Measurements from ENCODE around the gene DIS3L2.

DIS3L2 gene

DNA sequence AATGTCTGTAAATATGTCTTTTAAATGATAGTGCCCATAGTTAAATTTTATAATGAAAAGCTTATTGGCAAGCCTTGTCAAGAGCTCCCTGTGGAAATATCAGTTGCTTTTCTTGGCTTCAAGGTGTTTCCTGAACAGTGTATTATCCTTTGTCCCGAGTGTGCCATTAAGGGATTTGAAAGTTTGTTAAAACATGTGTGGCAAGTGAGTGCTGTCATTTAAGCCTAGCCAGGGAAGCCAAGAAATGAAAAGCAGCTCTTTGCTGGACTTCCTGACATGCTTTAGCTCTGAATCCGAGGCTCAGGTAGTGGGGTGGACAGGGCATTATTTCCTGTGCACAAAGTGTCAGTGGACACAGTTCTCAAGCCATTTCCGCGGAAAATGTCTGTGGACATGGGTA, 111.5 kb downstream of the DIS3L2 start:
- Histone ChIP-seq H3K4me2 (ENCODE audit: insufficient read depth, low read length, poor library complexity, severe bottlenecking) (no peak overlapping the region), H2BK12ac (ENCODE audit: low read length) (no peak overlapping the region), H3K27me3 (ENCODE audit: control insufficient read depth in 3 of 3, insufficient read depth in 3 of 3, low read depth in 1 of 3, low read length in 3 of 3) (no peaks in the 10 kb centered on the region), H3K23ac (ENCODE audit: low read depth, low read length, poor library complexity) (no peak overlapping the region), H3K4me1 (ENCODE audit: control insufficient read depth in 2 of 2, insufficient read depth in 1 of 2, low read depth in 1 of 2, low read length in 2 of 2) (peaks cover 0 to 2% of the 10 kb centered on the region in 2 donors), H3K18ac (ENCODE audit: low read length) (no peak overlapping the region), H3K4ac (ENCODE audit: low read length) (no peak overlapping the region), H3K4me3 (ENCODE audit: low read length in 2 of 2) (no peak overlapping the region), H3K27ac (replicated peaks; ENCODE audit: low read length) (no peak overlapping the region), H2AFZ (ENCODE audit: low read length) (no peak overlapping the region), H3K9ac (ENCODE audit: low read depth, low read length, poor library complexity) (no peak overlapping the region), H3K9me3 (replicated peaks in 1 of 2; ENCODE audit: control insufficient read depth in 2 of 2, insufficient read depth in 1 of 2, low read depth in 1 of 2, low read length in 2 of 2) (no peaks in the 10 kb centered on the region), H4K8ac (ENCODE audit: low read depth, low read length) (no peak overlapping the region), H2BK15ac (ENCODE audit: low read length) (no peak overlapping the region), H3K36me3 (replicated peaks in 1 of 2; ENCODE audit: control insufficient read depth in 2 of 2, insufficient read depth in 2 of 2, low read length in 2 of 2) (no peaks in the 10 kb centered on the region), H2AK5ac (ENCODE audit: low read depth, low read length) (no peak overlapping the region), H3K79me1 (ENCODE audit: low read depth, low read length) (no peaks in the 10 kb centered on the region), H4K91ac (ENCODE audit: low read depth, low read length, poor library complexity) (no peak overlapping the region), H3K14ac (ENCODE audit: low read length) (no peak overlapping the region), H2BK120ac (ENCODE audit: low read depth, low read length) (no peak overlapping the region), H2BK5ac (ENCODE audit: low read length) (no peak overlapping the region)
- DNase-seq (ENCODE audit: low spot score): no peak
- WGBS, 2 donors (ENCODE audit: extremely low coverage in 2 of 2, insufficient read length in 2 of 2, insufficient replicate concordance in 1 of 2): no CpG with 5 or more reads among the region's 4 CpGs

DNA sequence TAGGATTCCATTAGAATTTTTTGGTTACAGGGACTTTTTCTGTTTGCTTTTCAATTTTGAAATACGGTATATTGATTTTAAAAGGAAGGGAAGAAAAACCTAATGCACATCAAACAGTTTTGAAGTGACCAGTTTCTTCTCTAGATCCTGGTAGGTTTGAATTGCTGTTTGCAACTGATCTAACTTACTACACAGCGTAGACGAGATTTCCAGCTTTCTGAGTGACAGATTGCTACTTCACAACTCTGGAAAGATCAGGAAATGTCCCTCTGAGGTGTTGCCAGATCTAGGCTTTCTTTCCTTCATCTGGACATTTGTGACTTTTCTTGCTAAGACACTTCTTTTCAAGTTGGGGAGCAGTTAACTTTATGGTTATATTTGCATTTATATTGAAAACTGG, 112.2 kb downstream of the DIS3L2 start:
- no peak overlapping the region for H3K18ac ChIP-seq (ENCODE audit: low read length)

DNA sequence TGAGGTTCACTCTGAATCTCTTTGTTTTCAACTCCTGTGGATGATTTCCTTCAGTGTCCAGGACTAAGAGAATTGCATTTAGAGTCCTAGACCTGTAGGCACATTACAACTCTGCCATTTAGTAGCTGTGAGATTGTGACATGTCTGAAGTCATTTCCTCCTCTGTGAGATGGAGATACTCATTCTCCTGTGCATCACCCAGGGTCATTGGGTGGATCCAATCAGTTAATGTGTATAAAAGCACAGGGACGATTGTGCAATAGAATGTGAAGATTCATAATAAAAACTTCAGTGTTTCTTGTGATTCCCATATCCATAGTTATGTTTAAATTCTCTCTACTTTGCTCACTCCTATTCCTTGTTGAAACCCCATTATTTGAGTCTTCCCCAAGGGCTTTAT, 113.6 kb downstream of the DIS3L2 start:
- Histone ChIP-seq H3K27me3 (ENCODE audit: control insufficient read depth in 3 of 3, insufficient read depth in 3 of 3, low read depth in 1 of 3, low read length in 3 of 3) (no peaks in the 10 kb centered on the region), H4K91ac (ENCODE audit: low read depth, low read length, poor library complexity) (no peak overlapping the region), H2BK12ac (ENCODE audit: low read length) (no peak overlapping the region), H3K4me3 (ENCODE audit: low read length in 2 of 2) (no peak overlapping the region), H3K27ac (replicated peaks; ENCODE audit: low read length) (no peak overlapping the region), H3K18ac (ENCODE audit: low read length) (no peak overlapping the region), H3K14ac (ENCODE audit: low read length) (no peak overlapping the region), H3K36me3 (replicated peaks in 1 of 2; ENCODE audit: control insufficient read depth in 2 of 2, insufficient read depth in 2 of 2, low read length in 2 of 2) (no peaks in the 10 kb centered on the region), H3K9me3 (replicated peaks in 1 of 2; ENCODE audit: control insufficient read depth in 2 of 2, insufficient read depth in 1 of 2, low read depth in 1 of 2, low read length in 2 of 2) (no peaks in the 10 kb centered on the region), H3K4me2 (ENCODE audit: insufficient read depth, low read length, poor library complexity, severe bottlenecking) (no peak overlapping the region), H3K79me1 (ENCODE audit: low read depth, low read length) (no peaks in the 10 kb centered on the region), H3K23ac (ENCODE audit: low read depth, low read length, poor library complexity) (no peak overlapping the region), H4K8ac (ENCODE audit: low read depth, low read length) (no peak overlapping the region), H3K4ac (ENCODE audit: low read length) (no peak overlapping the region), H2BK120ac (ENCODE audit: low read depth, low read length) (no peak overlapping the region), H3K4me1 (ENCODE audit: control insufficient read depth in 2 of 2, insufficient read depth in 1 of 2, low read depth in 1 of 2, low read length in 2 of 2) (peaks cover 0 to 2% of the 10 kb centered on the region in 2 donors), H2BK15ac (ENCODE audit: low read length) (no peak overlapping the region), H3K9ac (ENCODE audit: low read depth, low read length, poor library complexity) (no peak overlapping the region), H2BK5ac (ENCODE audit: low read length) (no peak overlapping the region), H2AFZ (ENCODE audit: low read length) (no peak overlapping the region), H2AK5ac (ENCODE audit: low read depth, low read length) (no peak overlapping the region)
- DNase-seq (ENCODE audit: low spot score): no peak
- no CpG with 5 or more reads among the region's 1 CpG for WGBS, 2 donors (ENCODE audit: extremely low coverage in 2 of 2, insufficient read length in 2 of 2, insufficient replicate concordance in 1 of 2)

More for the DNA sequence above, 112.2 kb downstream of the DIS3L2 start:
- H2AK5ac ChIP-seq (ENCODE audit: low read depth, low read length): no peak overlapping the region
- H3K4ac ChIP-seq (ENCODE audit: low read length): no peak overlapping the region
- no peaks in the 10 kb centered on the region for H3K9me3 ChIP-seq (replicated peaks in 1 of 2; ENCODE audit: control insufficient read depth in 2 of 2, insufficient read depth in 1 of 2, low read depth in 1 of 2, low read length in 2 of 2)
- H2AFZ ChIP-seq (ENCODE audit: low read length): no peak overlapping the region
- H3K14ac ChIP-seq (ENCODE audit: low read length): no peak overlapping the region
- H2BK120ac ChIP-seq (ENCODE audit: low read depth, low read length): no peak overlapping the region
- no peak overlapping the region for H3K23ac ChIP-seq (ENCODE audit: low read depth, low read length, poor library complexity)
- peaks cover 0 to 2% of the 10 kb centered on the region in 2 donors for H3K4me1 ChIP-seq (ENCODE audit: control insufficient read depth in 2 of 2, insufficient read depth in 1 of 2, low read depth in 1 of 2, low read length in 2 of 2)
- no peak overlapping the region for H3K27ac ChIP-seq (replicated peaks; ENCODE audit: low read length)
- no CpG with 5 or more reads among the region's 3 CpGs for WGBS, 2 donors (ENCODE audit: extremely low coverage in 2 of 2, insufficient read length in 2 of 2, insufficient replicate concordance in 1 of 2)
- no peak overlapping the region for H3K4me3 ChIP-seq (ENCODE audit: low read length in 2 of 2)
- no peaks in the 10 kb centered on the region for H3K36me3 ChIP-seq (replicated peaks in 1 of 2; ENCODE audit: control insufficient read depth in 2 of 2, insufficient read depth in 2 of 2, low read length in 2 of 2)
- H3K4me2 ChIP-seq (ENCODE audit: insufficient read depth, low read length, poor library complexity, severe bottlenecking): no peak overlapping the region
- no peak overlapping the region for H2BK12ac ChIP-seq (ENCODE audit: low read length)
- no peaks in the 10 kb centered on the region for H3K27me3 ChIP-seq (ENCODE audit: control insufficient read depth in 3 of 3, insufficient read depth in 3 of 3, low read depth in 1 of 3, low read length in 3 of 3)
- H2BK5ac ChIP-seq (ENCODE audit: low read length): no peak overlapping the region
- no peak overlapping the region for H4K8ac ChIP-seq (ENCODE audit: low read depth, low read length)
- no peak overlapping the region for H3K9ac ChIP-seq (ENCODE audit: low read depth, low read length, poor library complexity)
- no peak overlapping the region for H2BK15ac ChIP-seq (ENCODE audit: low read length)
- H4K91ac ChIP-seq (ENCODE audit: low read depth, low read length, poor library complexity): no peak overlapping the region
- DNase-seq (ENCODE audit: low spot score): no peak
- no peaks in the 10 kb centered on the region for H3K79me1 ChIP-seq (ENCODE audit: low read depth, low read length)

DNA sequence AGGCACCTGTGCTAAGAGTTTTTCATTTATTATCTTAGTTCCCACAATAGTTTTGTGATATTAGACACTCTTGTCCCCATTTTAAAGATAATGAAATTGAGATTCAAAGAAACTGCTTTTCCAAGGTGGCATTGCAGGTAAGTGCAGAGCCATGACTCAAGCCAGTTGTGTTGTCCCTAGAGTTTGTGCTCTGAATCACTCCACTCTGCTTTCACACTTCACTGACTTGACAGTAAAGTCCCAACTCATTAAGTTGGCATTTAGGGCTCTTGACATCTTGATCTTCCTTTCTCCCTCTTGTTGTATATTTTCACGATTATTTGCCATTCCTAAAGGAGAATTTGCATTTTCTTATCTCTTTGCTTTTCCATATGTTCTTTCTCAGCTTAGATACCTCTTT, 114.3 kb downstream of the DIS3L2 start:
- Histone ChIP-seq H2AFZ (ENCODE audit: low read length) (no peak overlapping the region), H3K27ac (replicated peaks; ENCODE audit: low read length) (no peak overlapping the region)

More for the DNA sequence above, 114.3 kb downstream of the DIS3L2 start:
- no CpG with 5 or more reads among the region's 1 CpG for WGBS, 2 donors (ENCODE audit: extremely low coverage in 2 of 2, insufficient read length in 2 of 2, insufficient replicate concordance in 1 of 2)
- H3K4me3 ChIP-seq (ENCODE audit: low read length in 2 of 2): no peak overlapping the region
- no peak overlapping the region for H3K9ac ChIP-seq (ENCODE audit: low read depth, low read length, poor library complexity)
- no peaks in the 10 kb centered on the region for H3K9me3 ChIP-seq (replicated peaks in 1 of 2; ENCODE audit: control insufficient read depth in 2 of 2, insufficient read depth in 1 of 2, low read depth in 1 of 2, low read length in 2 of 2)
- DNase-seq (ENCODE audit: low spot score): no peak
- no peak overlapping the region for H4K8ac ChIP-seq (ENCODE audit: low read depth, low read length)
- H3K23ac ChIP-seq (ENCODE audit: low read depth, low read length, poor library complexity): no peak overlapping the region
- H3K4me1 ChIP-seq (ENCODE audit: control insufficient read depth in 2 of 2, insufficient read depth in 1 of 2, low read depth in 1 of 2, low read length in 2 of 2): peaks cover 0 to 2% of the 10 kb centered on the region in 2 donors
- no peak overlapping the region for H2BK15ac ChIP-seq (ENCODE audit: low read length)
- H4K91ac ChIP-seq (ENCODE audit: low read depth, low read length, poor library complexity): no peak overlapping the region
- no peak overlapping the region for H3K4ac ChIP-seq (ENCODE audit: low read length)
- no peak overlapping the region for H3K4me2 ChIP-seq (ENCODE audit: insufficient read depth, low read length, poor library complexity, severe bottlenecking)
- no peaks in the 10 kb centered on the region for H3K79me1 ChIP-seq (ENCODE audit: low read depth, low read length)
- no peaks in the 10 kb centered on the region for H3K36me3 ChIP-seq (replicated peaks in 1 of 2; ENCODE audit: control insufficient read depth in 2 of 2, insufficient read depth in 2 of 2, low read length in 2 of 2)
- no peak overlapping the region for H2BK12ac ChIP-seq (ENCODE audit: low read length)
- no peak overlapping the region for H3K18ac ChIP-seq (ENCODE audit: low read length)
- no peak overlapping the region for H3K14ac ChIP-seq (ENCODE audit: low read length)
- no peak overlapping the region for H2AK5ac ChIP-seq (ENCODE audit: low read depth, low read length)
- no peaks in the 10 kb centered on the region for H3K27me3 ChIP-seq (ENCODE audit: control insufficient read depth in 3 of 3, insufficient read depth in 3 of 3, low read depth in 1 of 3, low read length in 3 of 3)
- H2BK120ac ChIP-seq (ENCODE audit: low read depth, low read length): no peak overlapping the region
- H2BK5ac ChIP-seq (ENCODE audit: low read length): no peak overlapping the region
